Measurements from ENCODE around the gene LBP. TPM values are rescaled to one million over a fixed set of nuclear protein-coding genes. Genes with fewer than 3 reads are reported as not detected.
A peak's percentile ranks its signal among the peaks of the same experiment; 100 is the strongest.

LBP gene
- total and polyA plus RNA-seq, 10 of the 15 experiments (the other 5 are each of a cell fraction or from before 2014, with no cell fraction given) = 0.04 to 0.10 TPM; not detected in 8

GRCh38 chr20:38386004-38386403 lies 39.7 kb downstream of the LBP start:
- ATAC-seq = no peak
- in situ Hi-C loops (cut with MboI) = no loop called here

More at GRCh38 chr20:38386004-38386403, 39.7 kb downstream of the LBP start:
- no peak for FAIRE-seq
- DNase-seq (ENCODE audit: low read depth, low spot score) = no peak
- Histone ChIP-seq H4K20me1 (ENCODE audit: control insufficient read depth, insufficient read depth) (no peaks in the 10 kb centered on the region), H3K79me2 (ENCODE audit: control insufficient read depth, insufficient read depth, low read length) (no peaks in the 10 kb centered on the region), H3K4me2 (ENCODE audit: control insufficient read depth, insufficient read depth) (no peak overlapping the region), H3K36me3 (ENCODE audit: control insufficient read depth in 2 of 2, insufficient read depth in 2 of 2, low read length in 1 of 2) (no peaks in the 10 kb centered on the region), H3K27me3 (replicated peaks in 1 of 2; ENCODE audit: control insufficient read depth in 2 of 2, insufficient read depth in 2 of 2, low read length in 1 of 2) (no peaks in the 10 kb centered on the region), H3K4me1 (ENCODE audit: control insufficient read depth, insufficient read depth, low read length) (no peaks in the 10 kb centered on the region), H3K9ac (ENCODE audit: control insufficient read depth, insufficient read depth, low read length) (no peak overlapping the region), H3K4me3 (no peak overlapping the region), H2AFZ (ENCODE audit: control insufficient read depth, low read depth, low read length) (peak overlapping the region; percentile 34; the same call in 1 of the 2 replicates), H3K27ac (ENCODE audit: control insufficient read depth, insufficient read depth) (no peak overlapping the region), H3K9me3 (replicated peaks; ENCODE audit: control insufficient read depth, insufficient read depth, low read length) (peaks cover 3% of the 10 kb centered on the region; the same call in 2 of the 3 replicates)
- POLR2A ChIA-PET = no interaction called here
- CTCF ChIA-PET = interaction anchor here (1.2 to 1.3 kb wide), 2 partner anchors 12 to 160 kb away, joined by 3 read pairs; no protein-coding TSS in a partner anchor
- intact Hi-C loops (cut with micrococcal nuclease; ENCODE audit: unreplicated experiment) = no loop called here
- BruUV-seq (replicated peaks) = no TSS peak
- RAD21 ChIA-PET (ENCODE audit: unreplicated experiment) = no interaction called here
- TF ChIP-seq GABPA (IDR thresholded peaks at IDR 0.05; ENCODE audit: low read depth) = peak; percentile 54; the same call in 1 of the 2 replicates
- TF ChIP-seq PBX3 (IDR thresholded peaks at IDR 0.05; ENCODE audit: insufficient replicate concordance, low read depth, low read length) = peak; percentile 27
- no peak for TF ChIP-seq SIN3A (IDR thresholded peaks at IDR 0.05; ENCODE audit: low read depth, low read length)
- no peak for TF ChIP-seq BHLHE40 (IDR thresholded peaks at IDR 0.05; ENCODE audit: borderline replicate concordance in 1 of 2, low read depth in 2 of 2, low read length in 1 of 2)
- TF ChIP-seq SPI1 (IDR thresholded peaks at IDR 0.05; ENCODE audit: borderline replicate concordance, insufficient read depth, low read depth, low read length) = peak; percentile 45; the same call in 1 of the 2 replicates
- TF ChIP-seq RAD51 (IDR thresholded peaks at IDR 0.05) = no peak
- peak; percentile 84 for TF ChIP-seq PKNOX1 (IDR thresholded peaks at IDR 0.05)
- WGBS (ENCODE audit: insufficient coverage, insufficient replicate concordance, low lambda C conversion rate, missing lambda C conversion rate) = 42% methylated on average over 8 of the region's 8 CpGs
- SMC1A ChIA-PET (ENCODE audit: uncharacterized antibody, unreplicated experiment) = no interaction called here

All from GM12878 (cell line).